ENCODE measurements around the gene APBB2. TPM values are rescaled to one million over a fixed set of nuclear protein-coding genes. Genes with fewer than 3 reads are reported as not detected.
A peak's percentile ranks its signal among the peaks of the same experiment; 100 is the strongest.

APBB2 gene
- total RNA-seq, 1 donor: 75.8 TPM

DNA sequence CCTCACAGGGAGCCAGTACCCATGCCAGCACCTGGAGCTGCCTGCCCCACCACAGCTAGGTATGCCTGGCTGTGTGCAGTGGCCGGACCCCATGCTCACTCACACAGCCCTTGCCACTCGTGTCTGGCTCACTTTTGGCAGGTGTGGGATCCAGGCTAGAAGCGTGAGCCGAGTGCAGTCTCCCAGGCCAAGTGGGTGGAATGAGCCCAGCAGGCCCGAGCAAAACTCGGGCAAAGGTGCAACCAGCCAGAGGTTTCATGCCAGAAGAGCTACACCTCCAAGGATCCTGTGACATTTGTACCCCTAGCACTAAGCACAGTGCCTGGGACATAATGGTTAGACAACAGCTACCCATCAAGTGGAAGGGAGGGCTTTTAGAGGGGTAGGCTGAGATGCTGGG is 246.8 kb downstream of the APBB2 start:
- TF ChIP-seq, protein P1, sequence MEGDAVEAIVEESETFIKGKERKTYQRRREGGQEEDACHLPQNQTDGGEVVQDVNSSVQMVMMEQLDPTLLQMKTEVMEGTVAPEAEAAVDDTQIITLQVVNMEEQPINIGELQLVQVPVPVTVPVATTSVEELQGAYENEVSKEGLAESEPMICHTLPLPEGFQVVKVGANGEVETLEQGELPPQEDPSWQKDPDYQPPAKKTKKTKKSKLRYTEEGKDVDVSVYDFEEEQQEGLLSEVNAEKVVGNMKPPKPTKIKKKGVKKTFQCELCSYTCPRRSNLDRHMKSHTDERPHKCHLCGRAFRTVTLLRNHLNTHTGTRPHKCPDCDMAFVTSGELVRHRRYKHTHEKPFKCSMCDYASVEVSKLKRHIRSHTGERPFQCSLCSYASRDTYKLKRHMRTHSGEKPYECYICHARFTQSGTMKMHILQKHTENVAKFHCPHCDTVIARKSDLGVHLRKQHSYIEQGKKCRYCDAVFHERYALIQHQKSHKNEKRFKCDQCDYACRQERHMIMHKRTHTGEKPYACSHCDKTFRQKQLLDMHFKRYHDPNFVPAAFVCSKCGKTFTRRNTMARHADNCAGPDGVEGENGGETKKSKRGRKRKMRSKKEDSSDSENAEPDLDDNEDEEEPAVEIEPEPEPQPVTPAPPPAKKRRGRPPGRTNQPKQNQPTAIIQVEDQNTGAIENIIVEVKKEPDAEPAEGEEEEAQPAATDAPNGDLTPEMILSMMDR (IDR thresholded peaks at IDR 0.05; ENCODE audit: insufficient read depth, low read length): no peak
- no peak for DNase-seq (ENCODE audit: low read depth)
- no peak overlapping the region for H3K4me3 ChIP-seq (ENCODE audit: low read depth, low read length)

DNA sequence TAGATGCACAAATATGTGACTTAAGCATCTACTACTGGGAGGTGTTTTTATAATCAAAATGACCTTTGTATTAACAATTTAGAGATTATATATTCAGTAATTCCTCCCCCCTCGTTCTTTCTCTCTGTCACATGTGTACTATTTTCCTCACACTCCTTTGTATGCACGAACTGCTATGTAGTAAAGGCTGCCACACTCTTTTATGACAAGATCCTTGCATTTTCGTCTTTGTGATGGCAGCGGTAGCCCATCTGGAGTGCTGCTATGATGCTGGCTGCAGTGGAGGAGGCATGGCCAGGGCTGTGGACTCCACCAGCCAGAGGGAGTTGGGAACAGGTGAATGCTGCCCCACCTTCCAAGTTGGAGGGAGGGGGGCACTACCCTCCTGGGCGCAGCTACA is 248.3 kb downstream of the APBB2 start:
- TF ChIP-seq, protein P1 (IDR thresholded peaks at IDR 0.05; ENCODE audit: insufficient read depth, low read length): no peak
- H3K4me3 ChIP-seq (ENCODE audit: low read depth, low read length): no peak overlapping the region
- no peak for DNase-seq (ENCODE audit: low read depth)

DNA sequence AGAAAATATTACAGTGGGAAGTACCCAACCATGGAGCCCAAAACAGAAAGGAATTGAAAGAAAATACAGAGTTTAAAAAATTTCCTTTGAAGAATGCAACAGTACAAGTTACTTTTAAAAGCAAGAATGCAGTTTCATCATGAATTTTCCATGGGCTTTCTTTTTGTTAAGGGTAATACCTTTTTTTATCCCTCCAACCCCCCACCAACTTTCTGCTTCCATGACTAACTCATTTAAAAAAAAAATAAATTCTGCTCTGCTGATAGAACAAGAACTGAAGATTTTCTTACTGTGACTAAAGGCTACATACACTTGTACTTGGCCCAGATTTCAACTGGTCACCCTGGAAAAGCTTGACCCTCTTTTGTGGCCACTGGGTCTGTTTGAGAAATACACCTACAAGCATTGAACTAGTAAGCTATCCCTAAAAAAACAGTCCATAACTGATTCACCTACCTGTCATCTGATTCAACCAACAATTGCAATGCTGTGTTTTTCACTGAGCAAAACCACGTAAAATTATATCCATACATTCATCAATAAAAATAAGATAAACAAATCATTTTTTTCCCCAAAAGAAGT is 250.4 kb downstream of the APBB2 start:
- TF ChIP-seq, protein P1 (IDR thresholded peaks at IDR 0.05; ENCODE audit: insufficient read depth, low read length): no peak
- peak; percentile 43 for DNase-seq (ENCODE audit: low read depth)
- no peak overlapping the region for H3K4me3 ChIP-seq (ENCODE audit: low read depth, low read length)

DNA sequence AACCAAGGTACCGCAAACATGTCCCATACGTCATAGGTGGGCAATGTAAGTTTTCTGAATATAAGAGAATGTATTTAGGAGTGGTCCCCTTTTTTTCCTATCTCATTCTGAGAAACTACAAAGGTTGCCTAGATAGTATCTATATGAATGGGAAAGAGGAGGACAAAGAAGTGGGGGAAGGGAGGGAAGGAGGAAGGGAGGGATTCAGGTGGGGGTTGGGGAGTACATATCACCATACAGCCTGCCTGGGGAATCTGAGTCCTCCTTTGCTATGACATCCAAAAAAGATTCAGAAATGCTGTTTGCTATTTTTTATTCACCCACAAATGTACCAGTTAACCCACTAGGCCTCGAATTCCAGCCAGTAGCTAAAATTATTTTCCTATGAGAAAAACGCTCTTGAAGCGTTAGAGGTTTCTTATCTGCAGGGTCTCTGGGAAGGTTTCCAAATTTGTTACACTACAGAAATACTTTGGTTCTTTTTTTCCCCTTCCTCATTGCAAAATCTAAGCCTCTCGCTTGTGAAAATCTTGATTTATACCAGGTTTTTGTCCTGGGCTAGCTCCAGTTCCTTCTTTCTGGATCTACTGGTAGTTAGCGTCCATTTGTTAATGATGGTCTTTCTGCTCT is 251.7 kb downstream of the APBB2 start:
- DNase-seq (ENCODE audit: low read depth): peak; percentile 82
- TF ChIP-seq, protein P1 (IDR thresholded peaks at IDR 0.05; ENCODE audit: insufficient read depth, low read length): no peak
- no peak overlapping the region for H3K4me3 ChIP-seq (ENCODE audit: low read depth, low read length)

DNA sequence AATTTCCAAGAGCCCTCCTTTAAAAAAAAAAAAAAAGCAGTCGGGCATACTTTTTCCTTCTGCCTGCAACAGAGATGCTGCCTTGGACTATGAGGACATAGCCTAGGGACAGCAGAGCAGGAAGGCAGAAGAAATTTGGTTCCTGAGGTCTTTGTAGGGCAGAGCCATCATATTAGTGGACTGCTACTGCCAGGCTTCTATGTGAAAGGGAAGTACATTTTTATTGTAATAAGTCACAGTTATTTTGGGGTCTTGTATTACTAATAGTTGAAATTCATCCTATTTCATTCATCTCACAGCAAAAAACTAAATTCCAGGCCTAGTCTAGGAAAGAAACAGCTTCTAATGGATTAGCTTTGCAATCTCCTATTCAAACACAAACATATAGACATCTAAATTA is 253.4 kb downstream of the APBB2 start:
- H3K4me3 ChIP-seq (ENCODE audit: low read depth, low read length): no peak overlapping the region
- DNase-seq (ENCODE audit: low read depth): no peak
- TF ChIP-seq, protein P1 (IDR thresholded peaks at IDR 0.05; ENCODE audit: insufficient read depth, low read length): no peak

DNA sequence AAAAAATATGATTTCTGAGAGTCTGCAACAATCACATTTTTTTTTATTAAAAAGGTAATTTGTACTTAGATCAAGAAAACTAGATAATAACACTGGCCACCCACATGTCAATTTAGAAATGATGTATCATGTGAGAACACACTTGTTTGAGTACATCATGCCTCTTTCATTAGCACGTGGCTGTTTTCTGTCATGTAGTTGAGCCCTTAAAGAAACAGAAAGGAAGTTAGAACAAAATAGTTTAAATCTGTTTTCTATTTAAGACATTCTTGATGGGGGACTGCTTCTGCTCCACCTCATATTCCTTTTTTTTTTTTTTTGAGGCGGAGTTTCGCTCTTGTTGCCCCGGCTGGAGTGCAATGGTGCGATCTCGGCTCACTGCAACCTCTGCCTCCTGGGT is 257.1 kb downstream of the APBB2 start:
- TF ChIP-seq, protein P1 (IDR thresholded peaks at IDR 0.05; ENCODE audit: insufficient read depth, low read length): no peak
- no peak for DNase-seq (ENCODE audit: low read depth)
- H3K4me3 ChIP-seq (ENCODE audit: low read depth, low read length): no peak overlapping the region

All from fibroblast of the aortic adventitia (primary cell).